Stimulated activated CD8-positive, alpha-beta memory T cell treated with anti-CD3 and anti-CD28 coated beads, Interleukin-4, amount 100 ng/mL, for 4 hours (primary cell): ENCODE measurements around the gene AFAP1L2.
"Not testable (repeated sequence)": the region's sequence is repeated elsewhere in the genome, so short reads cannot be mapped to it uniquely, and the experiment has no call there.

Source experiments
- DNase-seq, 2 donors: peaks; one replicate each; pipeline ENCODE4 v3.0.0-alpha.2; 2020; ENCODE audit warnings: low read depth in 2 of 2, low spot score in 1 of 2

AFAP1L2 gene

GRCh38 chr10:114340816-114341215 lies 63.5 kb downstream of the AFAP1L2 start:
- DNase-seq = no peak

DNA sequence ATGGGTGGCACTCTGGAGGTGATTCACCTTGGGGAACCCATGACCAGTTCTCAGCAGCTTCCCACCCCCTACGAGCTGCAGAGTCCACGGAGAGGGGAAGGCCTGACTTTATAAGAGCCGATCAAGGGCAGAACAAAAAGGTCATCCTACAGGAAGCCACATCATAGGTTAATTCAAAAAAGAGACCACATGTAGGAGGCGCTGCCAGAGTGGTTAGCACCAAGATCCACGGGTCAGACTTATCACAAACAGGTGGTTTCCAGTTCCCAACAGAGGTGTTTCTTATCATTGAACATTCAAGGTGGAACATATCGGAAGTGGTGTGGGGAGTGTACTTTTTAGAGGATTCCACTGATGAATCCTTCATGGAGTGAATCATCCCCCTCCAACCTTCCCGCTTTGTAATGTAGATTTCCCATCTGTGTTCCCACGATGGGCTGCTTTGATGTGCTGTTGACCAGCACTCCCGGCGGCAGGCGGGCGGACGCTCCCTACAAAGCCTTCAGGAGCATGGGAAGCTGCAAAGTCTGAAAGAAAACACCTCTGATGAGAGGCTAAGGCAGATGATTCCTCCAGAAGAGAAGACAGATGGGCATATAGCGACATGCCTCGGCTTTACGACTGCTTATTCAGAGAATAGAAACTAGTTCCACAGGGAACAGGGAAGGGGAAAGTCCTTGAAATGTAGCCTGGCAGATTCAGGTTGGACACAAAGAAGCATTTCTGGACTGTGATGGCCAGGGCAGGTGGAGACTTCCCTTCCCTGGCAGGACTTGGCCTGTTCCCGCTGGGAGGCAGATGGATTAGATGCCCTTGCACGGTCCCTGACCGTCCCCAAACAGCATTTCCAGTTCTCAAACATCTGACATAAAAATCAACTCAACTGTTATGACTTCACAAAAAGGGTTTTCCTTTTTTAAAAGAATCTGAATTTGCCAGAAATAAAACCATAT lies 66.5 kb downstream of the AFAP1L2 start:
- no peak for DNase-seq

GRCh38 chr10:114336823-114337509 lies 67.3 kb downstream of the AFAP1L2 start:
- no peak for DNase-seq

GRCh38 chr10:114335614-114336013 lies 68.7 kb downstream of the AFAP1L2 start:
- DNase-seq = no peak

- no peak for DNase-seq
These were observed 70.0 kb downstream of the AFAP1L2 start for GRCh38 chr10:114334301-114334700.

- not testable (repeated sequence) for DNase-seq
These were observed 70.9 kb downstream of the AFAP1L2 start for GRCh38 chr10:114333441-114333840.

DNA sequence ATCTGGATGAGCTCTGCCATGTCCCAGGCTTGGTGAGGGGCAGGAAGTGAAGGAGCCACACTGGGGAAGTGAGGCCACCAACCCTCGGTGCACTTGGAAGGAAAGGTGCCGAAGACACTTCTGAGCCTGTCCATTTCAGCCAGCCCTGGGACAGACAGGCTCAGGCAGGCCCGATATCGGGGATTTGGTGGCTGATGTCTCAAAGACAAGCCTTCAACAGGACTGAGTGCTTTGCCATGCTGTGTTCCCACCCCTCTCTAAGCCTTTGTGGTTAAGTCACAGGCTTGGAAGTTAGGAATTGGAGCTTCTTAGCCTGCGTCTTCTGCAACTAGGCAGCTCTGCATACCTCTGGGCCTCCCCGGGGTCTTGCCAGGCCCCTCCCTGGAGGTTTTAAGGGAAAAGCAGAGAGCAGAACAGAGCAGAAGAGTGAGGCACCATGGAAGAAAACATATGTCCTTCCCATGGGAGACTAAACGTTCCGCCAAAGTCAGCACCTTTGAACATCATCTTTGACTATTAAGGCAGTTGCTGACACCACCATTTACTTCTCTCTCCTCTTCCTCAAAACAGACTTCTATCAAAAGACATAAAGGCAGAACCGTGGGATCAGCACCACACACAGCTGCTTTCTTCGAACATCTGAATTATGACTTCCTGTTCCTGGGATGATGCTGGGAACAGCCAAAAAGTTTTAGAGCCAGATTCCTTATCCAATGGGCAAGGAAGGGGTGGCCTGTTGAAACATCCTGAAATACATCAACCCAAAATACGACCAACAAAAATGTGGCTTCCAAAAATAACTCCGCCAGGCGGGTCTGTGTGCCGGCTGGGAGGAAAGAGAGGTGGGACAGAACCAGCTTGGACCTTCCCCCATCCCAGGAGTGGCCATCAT lies 71.8 kb downstream of the AFAP1L2 start:
- no peak for DNase-seq

GRCh38 chr10:114329634-114330365 lies 74.5 kb downstream of the AFAP1L2 start:
- no peak for DNase-seq

- no peak for DNase-seq
These were observed 75.4 kb downstream of the AFAP1L2 start for GRCh38 chr10:114328874-114329273.

DNA sequence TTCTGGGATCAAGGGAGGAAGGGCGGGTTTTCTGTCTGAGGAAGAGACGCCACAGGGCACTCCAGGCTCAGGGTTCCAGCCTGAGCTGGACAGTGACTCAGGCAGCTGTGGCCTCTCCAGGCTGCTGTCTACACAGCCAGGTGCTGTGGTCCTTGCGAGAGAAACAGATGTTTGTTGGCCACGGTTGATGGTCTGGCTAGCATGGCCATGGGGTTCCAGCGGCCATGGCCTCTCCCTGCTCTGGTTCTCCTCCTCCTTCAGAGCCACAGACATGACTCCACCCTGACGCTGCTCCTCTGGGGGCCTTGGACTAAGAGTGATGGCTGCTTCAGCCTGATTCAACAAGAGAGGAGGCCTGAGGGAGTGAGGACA lies 75.9 kb downstream of the AFAP1L2 start:
- no peak for DNase-seq

DNA sequence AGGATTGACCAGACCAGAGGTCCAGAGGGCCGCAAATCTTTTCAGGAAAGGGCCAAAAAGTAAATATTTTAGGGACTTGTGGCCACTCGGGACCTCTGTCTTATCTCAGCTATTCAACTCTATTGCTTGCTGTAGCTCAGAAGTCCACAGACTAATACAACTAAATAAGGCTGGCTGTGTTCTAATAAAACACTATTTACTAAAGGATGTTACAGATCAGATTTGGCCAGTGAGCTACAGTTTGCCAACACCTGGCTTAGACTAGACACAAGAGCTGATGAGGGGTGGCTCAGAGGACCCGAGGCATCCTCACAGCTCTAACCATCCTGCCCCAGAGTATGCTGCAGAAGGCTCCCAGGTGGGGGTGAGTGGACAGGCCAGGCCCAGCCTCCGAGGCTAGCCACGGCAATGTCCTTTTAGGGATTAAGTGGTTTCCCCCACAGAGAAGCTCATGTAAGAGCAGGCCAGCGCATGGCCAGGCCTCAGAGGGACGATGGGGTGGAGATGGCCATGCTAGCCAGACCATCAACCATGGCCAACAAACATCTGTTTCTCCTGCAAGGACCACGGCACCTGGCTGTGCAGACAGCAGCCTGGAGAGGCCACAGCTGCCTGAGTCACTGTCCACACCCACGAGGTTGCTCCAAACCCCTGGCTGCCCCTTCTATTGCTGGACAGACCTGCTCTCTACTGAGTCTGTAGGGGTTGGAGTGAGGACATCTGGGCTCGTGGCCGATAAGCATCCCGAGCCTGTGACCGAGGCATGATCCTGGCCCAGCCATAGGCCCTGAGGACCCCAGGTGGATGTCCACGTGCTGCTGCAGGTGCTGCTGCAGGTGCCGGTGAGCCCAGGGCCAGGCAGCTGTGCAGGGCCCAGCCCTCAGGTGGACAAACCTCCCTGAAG lies 76.5 kb downstream of the AFAP1L2 start:
- DNase-seq = no peak

DNA sequence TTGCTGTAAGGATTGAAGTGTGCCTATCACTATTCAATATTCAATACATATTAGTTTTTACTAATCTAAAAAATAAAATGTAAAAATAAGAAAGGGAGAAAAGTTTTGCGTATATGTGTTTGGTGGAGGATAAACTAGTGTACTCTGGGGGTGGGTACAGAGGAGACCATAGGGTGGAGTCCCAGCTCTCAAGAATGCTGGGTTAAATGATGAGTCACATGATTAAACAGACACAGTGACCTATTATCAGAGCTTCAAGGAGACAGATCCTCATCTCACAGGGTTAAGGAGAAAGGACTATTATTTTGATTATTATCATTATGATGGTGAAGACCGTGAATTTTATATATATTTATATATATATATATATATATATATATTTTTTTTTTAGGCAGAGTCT lies 77.5 kb downstream of the AFAP1L2 start:
- no peak for DNase-seq

DNA sequence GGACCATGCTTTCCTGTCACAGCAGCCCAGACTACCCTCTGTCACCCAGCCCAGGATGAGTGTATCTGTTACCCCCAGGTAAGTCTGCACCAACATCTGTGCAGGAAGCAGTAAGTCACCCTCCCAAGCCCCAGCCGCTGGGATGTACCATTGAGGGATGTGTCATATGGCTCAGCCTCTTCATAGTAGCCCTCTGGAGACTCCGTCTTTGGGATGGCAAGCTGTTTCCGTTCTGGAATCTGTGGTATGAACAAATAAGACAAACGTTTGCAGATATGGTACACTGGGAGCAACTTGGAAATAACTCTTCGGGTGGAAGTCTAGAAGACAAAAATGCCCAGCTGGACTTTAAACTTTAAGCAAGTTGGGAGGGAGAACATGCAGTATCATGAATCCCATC lies 81.3 kb downstream of the AFAP1L2 start:
- no peak for DNase-seq

GRCh38 chr10:114322344-114322743 lies 82.0 kb downstream of the AFAP1L2 start:
- DNase-seq = no peak

DNA sequence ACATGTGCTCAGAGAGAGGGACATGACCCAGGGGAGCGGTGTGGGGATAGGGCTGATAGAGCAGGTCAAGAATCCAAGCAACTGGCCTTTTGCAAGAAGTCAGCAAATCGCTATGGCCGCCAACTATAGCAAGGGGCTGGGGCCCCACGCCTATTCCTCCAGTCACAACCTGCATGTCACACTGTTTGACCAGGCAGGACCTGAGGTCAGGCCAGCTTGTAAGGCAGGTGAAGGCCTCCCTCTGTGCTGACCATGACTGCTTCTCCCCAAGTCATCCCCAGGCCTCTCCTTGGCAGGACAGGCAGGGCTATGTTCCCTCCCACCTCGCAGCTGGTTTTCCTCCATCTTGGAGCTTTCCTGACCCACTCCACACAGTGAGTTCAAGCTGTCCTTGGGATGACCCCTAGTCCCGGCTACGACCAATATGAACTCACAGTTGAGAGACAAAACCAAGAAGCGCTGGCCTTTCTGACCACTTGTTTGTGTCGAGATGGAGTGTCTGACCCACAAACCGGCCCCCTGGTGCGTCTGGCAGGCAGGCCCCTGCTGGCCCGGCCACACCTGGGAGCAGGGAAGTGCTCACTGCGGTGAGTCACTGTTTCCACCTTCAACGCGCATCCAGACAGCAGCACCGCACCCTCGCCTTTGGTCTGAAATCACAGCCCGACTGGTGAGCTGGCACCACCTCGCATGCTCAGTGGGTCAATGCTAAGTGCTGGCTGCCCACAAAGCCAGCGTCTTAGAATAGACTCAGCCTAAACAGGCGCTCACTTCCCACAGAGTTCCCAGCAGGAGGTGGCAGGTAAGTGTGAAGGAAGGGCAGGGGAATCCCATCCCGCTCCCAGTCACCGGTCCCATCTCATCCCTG lies 83.8 kb downstream of the AFAP1L2 start:
- no peak for DNase-seq

GRCh38 chr10:114319406-114320248 lies 84.7 kb downstream of the AFAP1L2 start:
- no peak for DNase-seq

DNA sequence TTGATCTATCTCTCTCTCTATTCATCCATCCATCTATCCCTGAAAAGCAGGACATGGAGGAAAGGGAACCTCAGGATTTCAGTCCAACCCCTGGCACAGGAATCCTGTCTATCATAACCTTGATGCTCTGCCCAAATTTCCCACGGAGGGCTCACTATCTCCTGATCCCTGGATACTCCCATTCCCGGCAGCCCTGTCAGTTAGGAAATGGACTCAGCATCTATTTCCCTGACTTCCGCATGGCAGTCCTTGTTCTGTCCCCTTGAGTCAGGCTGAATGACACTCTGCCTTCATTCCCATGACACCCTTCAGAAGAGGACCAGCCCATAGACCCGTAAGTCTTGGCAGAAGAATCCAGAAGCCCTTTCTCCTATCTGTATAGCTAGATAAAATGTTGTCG lies 87.6 kb downstream of the AFAP1L2 start:
- DNase-seq = no peak
